HG02840 (cell line): ENCODE data around the gene FADS2.

ENCODE experiments used
- ATAC-seq: cut with Tn5 transposase; IDR thresholded peaks from one replicate; pipeline ENCODE4 v1.9.1; 2021; ENCODE audit warnings: mild to moderate bottlenecking, moderate library complexity, moderate number of reproducible peaks; ENCODE audit not compliant: unreplicated experiment, low FRiP score

The FADS2 gene

GRCh38 chr11:61817471-61818202 lies 10.5 kb upstream of the FADS2 start:
- no peak for ATAC-seq

GRCh38 chr11:61820174-61820573 lies 7.9 kb upstream of the FADS2 start:
- no peak for ATAC-seq

- no peak for ATAC-seq
Observed at GRCh38 chr11:61826930-61827570, 1.1 kb upstream of the FADS2 start.

DNA sequence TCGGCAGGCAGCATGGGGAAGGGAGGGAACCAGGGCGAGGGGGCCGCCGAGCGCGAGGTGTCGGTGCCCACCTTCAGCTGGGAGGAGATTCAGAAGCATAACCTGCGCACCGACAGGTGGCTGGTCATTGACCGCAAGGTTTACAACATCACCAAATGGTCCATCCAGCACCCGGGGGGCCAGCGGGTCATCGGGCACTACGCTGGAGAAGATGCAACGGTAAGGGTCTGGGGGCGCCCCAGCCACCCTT lies 204 bp downstream of the FADS2 start:
- peak; percentile 8 for ATAC-seq

- peak; percentile 28 for ATAC-seq
Observed at GRCh38 chr11:61828629-61829407, 718 bp downstream of the FADS2 start.

GRCh38 chr11:61829806-61830205 lies 1.7 kb downstream of the FADS2 start:
- no peak for ATAC-seq

DNA sequence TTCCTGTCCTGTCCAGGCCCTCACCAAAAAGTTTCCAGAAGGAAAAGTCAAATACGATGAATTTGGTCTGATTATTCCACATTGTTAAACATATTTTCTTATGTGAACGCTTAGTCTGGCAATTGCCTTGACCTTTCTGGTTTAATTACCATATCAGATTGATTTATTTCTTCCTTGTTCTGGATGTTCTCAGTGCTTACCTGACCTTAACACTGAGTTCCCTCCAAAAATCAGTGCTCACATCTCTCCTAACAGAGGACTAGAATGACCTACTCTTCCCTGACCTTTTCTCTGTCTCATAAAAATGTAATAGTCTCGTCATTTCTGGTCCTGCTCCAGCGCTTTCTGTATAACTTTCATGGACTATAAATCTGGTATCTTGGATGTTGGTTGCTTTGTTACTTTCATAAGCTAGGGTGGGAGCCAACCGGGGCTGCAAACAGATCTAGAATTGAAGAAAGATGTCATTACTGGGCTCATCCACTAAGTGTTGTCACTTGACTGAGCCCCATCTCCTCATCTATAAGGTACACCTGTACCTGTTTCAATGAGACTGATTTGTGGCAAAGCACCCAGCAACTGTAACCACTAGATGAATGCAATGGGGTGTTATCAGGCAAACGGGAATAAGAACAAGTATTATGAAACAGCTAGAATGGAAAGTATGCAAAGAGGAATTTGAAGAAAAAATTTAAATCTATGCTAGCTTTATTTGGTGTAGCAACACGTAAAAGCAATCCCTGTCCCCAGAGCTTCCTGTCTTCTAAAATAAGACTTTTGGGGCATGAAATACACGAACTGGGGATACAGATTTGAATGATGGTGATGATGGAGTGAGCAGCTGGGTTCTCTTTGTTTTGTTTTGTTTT lies 2.4 kb downstream of the FADS2 start:
- no peak for ATAC-seq

DNA sequence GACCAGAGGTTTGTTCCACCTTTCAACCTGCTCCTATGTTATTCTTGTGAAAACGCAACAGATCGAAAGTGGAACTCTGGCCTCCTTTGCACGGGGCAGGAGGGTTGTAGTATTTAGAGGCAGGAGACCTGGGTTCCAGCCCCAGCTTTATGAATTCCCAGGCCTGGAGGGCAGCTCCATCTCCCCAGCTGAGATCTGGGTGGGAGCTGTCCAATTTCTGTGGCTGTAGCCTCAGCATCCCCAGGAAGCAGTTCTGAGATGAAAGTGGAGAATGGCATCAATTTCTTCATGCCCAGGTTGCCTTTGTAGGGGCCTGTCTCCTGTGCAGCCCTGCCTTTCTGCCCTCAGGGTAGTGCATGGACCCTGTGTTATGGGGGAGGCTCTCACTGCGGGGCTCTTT lies 4.1 kb downstream of the FADS2 start:
- no peak for ATAC-seq

DNA sequence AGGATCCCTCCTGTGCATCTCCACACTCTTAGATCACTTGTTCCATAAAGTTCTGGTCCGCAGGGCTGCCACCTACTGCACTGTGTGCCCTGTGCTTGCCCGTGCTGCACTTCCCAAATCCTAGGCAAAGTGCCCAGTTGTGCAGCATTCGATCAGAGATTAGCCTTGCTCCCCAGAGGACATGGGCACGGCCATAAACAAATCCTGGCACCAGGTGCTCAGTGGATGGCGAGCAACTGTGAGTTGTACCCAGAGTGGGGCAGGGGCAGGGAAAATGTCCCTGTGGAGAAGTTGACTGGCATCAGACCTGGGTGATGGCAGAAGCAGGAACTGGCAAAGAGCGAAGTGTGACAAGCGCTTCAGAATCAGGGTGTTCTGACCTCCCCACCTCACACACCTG lies 4.7 kb downstream of the FADS2 start:
- no peak for ATAC-seq

GRCh38 chr11:61833471-61833870 lies 5.4 kb downstream of the FADS2 start:
- no peak for ATAC-seq

GRCh38 chr11:61833926-61834277 lies 5.8 kb downstream of the FADS2 start:
- ATAC-seq, result no peak

DNA sequence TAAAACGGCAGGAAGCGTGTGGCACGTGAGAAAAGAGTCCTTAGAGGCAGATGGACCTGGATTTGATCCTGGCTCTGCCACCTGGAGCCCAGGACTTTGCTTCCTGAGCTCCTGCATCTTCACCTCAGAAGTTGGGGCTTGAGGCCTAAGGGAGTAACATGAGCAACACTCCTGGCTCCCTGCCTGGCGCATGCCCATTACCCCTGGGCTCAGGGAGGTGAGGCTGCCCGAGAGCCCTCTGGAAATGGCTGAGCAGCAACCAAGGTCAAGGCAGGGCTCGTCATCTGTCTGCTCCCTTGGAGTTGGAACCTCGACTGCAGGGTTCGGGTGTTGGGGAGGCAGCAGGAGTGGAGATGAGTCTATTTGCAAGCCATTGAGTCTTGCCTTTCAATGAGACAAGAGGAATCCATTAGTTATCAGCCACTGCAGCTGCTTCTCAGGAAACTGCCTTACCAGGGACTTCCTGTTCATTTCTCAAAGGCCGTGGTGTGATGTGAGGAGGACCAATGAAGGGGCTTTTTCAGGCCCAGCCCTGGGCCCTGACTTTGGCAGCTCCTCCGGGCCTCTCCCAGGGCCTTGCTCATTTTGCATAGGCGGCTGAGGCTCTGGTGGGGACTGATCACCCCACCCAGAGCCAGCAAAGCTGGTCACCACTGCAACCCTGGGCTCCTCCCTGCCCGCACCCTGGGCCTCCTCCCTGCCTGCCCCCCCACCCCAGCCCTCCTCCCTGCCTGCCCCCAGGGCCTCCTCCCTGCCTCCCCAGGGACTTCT lies 6.4 kb downstream of the FADS2 start:
- peak; percentile 82 for ATAC-seq

GRCh38 chr11:61836193-61836592 lies 8.1 kb downstream of the FADS2 start:
- no peak for ATAC-seq

GRCh38 chr11:61837411-61838005 lies 9.4 kb downstream of the FADS2 start:
- no peak for ATAC-seq

GRCh38 chr11:61838501-61838900 lies 10.4 kb downstream of the FADS2 start:
- ATAC-seq, result no peak

DNA sequence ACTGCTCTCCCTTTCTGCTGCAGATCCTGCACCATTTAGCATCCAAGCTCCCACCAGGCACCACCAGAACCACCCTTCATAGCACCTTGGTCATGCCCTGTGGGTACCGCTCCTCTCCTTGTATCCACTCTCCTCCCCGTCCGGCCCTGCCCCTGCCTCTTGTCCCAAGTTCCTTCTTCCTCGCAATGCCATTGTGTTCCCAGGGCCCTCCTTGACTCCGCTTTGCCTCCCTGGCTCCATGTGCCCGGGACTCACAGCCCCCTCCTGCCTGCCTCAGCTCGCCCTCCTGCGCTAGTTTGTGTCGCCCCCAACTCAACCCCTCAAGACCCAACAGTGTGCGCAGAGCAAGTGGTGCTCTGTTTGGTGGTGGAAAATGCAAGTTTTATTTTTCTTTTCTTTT lies 10.8 kb downstream of the FADS2 start:
- no peak for ATAC-seq

DNA sequence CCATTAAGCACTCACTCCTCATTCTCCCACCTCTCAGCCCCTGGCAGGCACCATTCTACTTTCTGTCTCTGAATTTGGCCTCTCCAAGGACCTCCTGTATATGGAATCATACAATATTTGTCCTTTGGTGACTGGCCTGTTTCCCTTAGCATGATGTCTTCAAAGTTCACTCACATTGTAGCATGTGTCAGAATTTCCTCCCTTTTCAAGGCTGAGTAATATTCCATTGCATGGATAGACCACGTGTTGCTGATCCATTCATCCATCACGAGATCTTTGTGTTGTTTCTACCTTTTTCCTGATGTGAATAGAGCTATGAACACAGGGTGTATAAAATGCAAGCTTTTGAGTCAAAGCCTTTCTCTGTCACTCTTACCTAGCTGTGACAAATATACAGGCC lies 11.6 kb downstream of the FADS2 start:
- ATAC-seq, result no peak

DNA sequence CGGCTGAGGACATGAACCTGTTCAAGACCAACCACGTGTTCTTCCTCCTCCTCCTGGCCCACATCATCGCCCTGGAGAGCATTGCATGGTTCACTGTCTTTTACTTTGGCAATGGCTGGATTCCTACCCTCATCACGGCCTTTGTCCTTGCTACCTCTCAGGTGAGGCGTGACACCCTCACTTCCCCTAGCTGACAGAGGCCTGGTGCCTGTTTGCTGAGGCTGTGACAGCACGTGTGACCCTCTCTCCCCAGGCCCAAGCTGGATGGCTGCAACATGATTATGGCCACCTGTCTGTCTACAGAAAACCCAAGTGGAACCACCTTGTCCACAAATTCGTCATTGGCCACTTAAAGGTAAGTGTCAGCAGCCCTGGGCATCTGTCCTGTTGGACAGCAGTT lies 12.3 kb downstream of the FADS2 start:
- ATAC-seq, result no peak

- ATAC-seq, result no peak
Observed at GRCh38 chr11:61841636-61842527, 13.8 kb downstream of the FADS2 start.
